Osteocyte (in vitro differentiated cells): Measurements from ENCODE around the gene TSKS. TPM values are rescaled to one million over a fixed set of nuclear protein-coding genes. Genes with fewer than 3 reads are reported as not detected.
A peak's percentile ranks its signal among the peaks of the same experiment; 100 is the strongest.

Source experiments
- DNase-seq: peaks from one replicate; pipeline ENCODE4 v3.0.0; 2021; ENCODE audit warnings: mixed read lengths; ENCODE audit not compliant: unreplicated experiment; ENCODE audit errors: extremely low spot score
- H3K27ac Mint-ChIP-seq: one replicate; pipeline ENCODE4 v1.8.0; 2021; ENCODE audit warnings: mild to moderate bottlenecking, mixed read lengths; ENCODE audit not compliant: unreplicated experiment
- H3K27me3 Mint-ChIP-seq: one replicate; pipeline ENCODE4 v1.8.0; 2021; ENCODE audit warnings: mixed read lengths; ENCODE audit not compliant: unreplicated experiment
- H3K36me3 Mint-ChIP-seq: one replicate; pipeline ENCODE4 v1.8.0; 2021; ENCODE audit warnings: mixed read lengths; ENCODE audit not compliant: unreplicated experiment
- H3K4me1 Mint-ChIP-seq: one replicate; pipeline ENCODE4 v1.8.0; 2021; ENCODE audit warnings: mixed read lengths; ENCODE audit not compliant: unreplicated experiment
- H3K4me3 Mint-ChIP-seq: one replicate; pipeline ENCODE4 v1.8.0; 2021; ENCODE audit warnings: mild to moderate bottlenecking, moderate library complexity, mixed read lengths; ENCODE audit not compliant: unreplicated experiment
- H3K9me3 Mint-ChIP-seq: one replicate; pipeline ENCODE4 v1.8.0; 2021; ENCODE audit warnings: mixed read lengths; ENCODE audit not compliant: unreplicated experiment
- total RNA-seq: library from RNA; stranded (reverse); gene quantifications from 2 replicates; pipeline ENCODE4 v1.2.1, GENCODE V29; 2021
- TF ChIP-seq, protein P1 (sequence below): fragments of 200-600 bp; sonication (generic); IDR thresholded peaks from 2 replicates; pipeline ENCODE4 v1.5.0; 2021; ENCODE audit warnings: antibody characterized with exemption, mild to moderate bottlenecking, moderate library complexity

Gene TSKS
- total RNA-seq, 1 donor from 2014 or later, result not detected

DNA sequence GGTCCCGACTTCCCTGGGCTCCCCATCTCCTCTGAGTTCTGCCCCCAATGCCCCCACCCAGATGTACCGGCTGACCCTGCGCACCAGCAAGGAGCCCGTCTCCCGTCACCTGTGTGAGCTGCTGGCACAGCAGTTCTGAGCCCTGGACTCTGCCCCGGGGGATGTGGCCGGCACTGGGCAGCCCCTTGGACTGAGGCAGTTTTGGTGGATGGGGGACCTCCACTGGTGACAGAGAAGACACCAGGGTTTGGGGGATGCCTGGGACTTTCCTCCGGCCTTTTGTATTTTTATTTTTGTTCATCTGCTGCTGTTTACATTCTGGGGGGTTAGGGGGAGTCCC is 43.5 kb upstream of the TSKS start:
- no peaks in the 10 kb centered on the region for H3K9me3 Mint-ChIP-seq
- peak overlapping the region; percentile 21 for H3K27ac Mint-ChIP-seq
- H3K4me3 Mint-ChIP-seq, result no peak overlapping the region
- TF ChIP-seq, protein P1, sequence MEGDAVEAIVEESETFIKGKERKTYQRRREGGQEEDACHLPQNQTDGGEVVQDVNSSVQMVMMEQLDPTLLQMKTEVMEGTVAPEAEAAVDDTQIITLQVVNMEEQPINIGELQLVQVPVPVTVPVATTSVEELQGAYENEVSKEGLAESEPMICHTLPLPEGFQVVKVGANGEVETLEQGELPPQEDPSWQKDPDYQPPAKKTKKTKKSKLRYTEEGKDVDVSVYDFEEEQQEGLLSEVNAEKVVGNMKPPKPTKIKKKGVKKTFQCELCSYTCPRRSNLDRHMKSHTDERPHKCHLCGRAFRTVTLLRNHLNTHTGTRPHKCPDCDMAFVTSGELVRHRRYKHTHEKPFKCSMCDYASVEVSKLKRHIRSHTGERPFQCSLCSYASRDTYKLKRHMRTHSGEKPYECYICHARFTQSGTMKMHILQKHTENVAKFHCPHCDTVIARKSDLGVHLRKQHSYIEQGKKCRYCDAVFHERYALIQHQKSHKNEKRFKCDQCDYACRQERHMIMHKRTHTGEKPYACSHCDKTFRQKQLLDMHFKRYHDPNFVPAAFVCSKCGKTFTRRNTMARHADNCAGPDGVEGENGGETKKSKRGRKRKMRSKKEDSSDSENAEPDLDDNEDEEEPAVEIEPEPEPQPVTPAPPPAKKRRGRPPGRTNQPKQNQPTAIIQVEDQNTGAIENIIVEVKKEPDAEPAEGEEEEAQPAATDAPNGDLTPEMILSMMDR, result no peak
- peaks cover 12% of the 10 kb centered on the region for H3K4me1 Mint-ChIP-seq
- peaks cover 15% of the 10 kb centered on the region for H3K36me3 Mint-ChIP-seq
- H3K27me3 Mint-ChIP-seq, result no peaks in the 10 kb centered on the region
- DNase-seq, result no peak

DNA sequence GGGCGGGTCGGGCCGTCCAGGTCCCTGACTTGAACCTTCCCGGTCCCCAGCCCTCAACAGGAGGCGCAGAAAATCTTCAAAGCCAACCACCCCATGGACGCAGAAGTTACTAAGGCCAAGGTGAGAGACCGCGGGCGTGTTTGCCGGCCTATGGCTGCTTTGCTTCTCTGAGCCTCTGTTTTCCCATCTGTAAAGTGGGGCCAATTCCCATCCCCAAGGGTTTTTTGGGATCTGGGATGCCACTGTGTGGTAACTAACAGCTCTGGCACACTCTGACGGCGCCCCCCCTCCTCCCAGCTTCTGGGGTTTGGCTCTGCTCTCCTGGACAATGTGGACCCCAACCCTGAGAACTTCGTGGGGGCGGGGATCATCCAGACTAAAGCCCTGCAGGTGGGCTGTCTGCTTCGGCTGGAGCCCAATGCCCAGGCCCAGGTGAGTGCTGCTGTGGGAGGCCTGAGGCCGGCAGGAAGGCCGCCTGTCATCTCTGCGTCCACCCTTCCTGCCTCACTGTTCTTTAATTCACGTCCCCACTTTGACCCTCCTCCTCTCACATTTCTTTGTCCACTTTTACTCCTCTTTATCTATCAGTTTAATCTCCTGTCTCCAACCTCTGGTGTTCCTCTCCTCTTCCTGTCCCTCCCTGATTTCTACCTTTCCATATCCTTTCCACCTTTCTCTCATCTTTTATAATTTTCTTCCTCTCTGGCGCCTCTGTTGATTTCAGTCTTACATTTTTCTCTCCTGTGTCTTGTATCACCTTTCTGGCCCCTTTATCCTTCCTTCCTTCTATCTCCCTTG is 42.9 kb upstream of the TSKS start:
- Mint-ChIP-seq H3K4me3 (no peak overlapping the region), H3K27ac (peak overlapping the region; percentile 21), H3K36me3 (peaks cover 15% of the 10 kb centered on the region), H3K4me1 (peaks cover 12% of the 10 kb centered on the region), H3K9me3 (no peaks in the 10 kb centered on the region), H3K27me3 (no peaks in the 10 kb centered on the region)
- TF ChIP-seq, protein P1, result no peak
- no peak for DNase-seq

DNA sequence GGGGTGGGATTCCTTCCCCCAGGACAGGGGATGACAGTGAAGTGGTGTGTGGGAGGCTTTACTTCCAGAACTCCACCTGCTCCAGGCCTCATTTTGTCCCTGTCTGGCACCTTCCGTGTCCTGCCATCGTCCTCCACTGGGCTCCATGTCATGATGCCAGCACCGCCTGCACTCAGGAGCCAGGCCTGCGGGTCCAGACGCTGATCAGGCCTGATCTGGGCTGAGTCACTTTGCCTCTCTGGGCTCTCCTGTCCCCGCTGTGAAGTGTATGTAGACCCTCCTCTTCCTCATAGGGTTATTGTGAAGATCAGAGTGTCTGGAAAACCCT is 40.4 kb upstream of the TSKS start:
- TF ChIP-seq, protein P1, result no peak
- DNase-seq, result no peak
- Mint-ChIP-seq H3K9me3 (no peaks in the 10 kb centered on the region), H3K4me1 (peaks cover 2% of the 10 kb centered on the region), H3K4me3 (no peak overlapping the region), H3K27me3 (no peaks in the 10 kb centered on the region), H3K36me3 (peaks cover 24% of the 10 kb centered on the region), H3K27ac (peak overlapping the region; percentile 14)

DNA sequence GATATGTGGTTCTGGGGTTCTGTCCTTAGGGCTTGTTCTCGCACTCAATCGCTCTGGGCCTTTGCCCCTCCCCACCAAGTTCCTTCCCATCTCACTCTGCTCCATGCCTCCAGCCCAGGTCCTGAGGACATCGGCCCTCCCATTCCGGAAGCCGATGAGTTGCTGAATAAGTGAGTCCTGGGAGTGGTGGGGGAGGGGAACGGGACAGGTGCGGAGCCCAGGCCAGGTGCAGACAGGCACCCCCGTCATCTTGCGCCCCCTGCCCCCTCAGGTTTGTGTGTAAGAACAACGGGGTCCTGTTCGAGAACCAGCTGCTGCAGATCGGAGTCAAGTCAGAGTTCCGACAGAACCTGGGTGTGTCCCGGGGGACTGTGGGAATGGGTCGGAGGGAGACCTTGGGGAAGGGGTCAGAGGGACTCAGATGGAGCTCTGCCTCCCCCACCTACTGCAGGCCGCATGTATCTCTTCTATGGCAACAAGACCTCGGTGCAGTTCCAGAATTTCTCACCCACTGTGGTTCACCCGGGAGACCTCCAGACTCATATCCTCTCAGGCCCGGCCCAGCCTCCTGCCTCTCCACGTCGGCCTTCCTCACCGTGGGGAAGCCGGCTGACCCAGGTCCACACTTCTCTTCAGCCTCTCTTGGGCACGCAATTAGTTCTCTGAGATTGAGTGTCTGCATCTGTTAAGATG is 39.9 kb upstream of the TSKS start:
- Mint-ChIP-seq H3K4me3 (no peak overlapping the region), H3K36me3 (peaks cover 29% of the 10 kb centered on the region), H3K4me1 (peaks cover 2% of the 10 kb centered on the region), H3K27me3 (no peaks in the 10 kb centered on the region), H3K27ac (no peak overlapping the region), H3K9me3 (no peaks in the 10 kb centered on the region)
- DNase-seq, result no peak
- TF ChIP-seq, protein P1, result no peak

DNA sequence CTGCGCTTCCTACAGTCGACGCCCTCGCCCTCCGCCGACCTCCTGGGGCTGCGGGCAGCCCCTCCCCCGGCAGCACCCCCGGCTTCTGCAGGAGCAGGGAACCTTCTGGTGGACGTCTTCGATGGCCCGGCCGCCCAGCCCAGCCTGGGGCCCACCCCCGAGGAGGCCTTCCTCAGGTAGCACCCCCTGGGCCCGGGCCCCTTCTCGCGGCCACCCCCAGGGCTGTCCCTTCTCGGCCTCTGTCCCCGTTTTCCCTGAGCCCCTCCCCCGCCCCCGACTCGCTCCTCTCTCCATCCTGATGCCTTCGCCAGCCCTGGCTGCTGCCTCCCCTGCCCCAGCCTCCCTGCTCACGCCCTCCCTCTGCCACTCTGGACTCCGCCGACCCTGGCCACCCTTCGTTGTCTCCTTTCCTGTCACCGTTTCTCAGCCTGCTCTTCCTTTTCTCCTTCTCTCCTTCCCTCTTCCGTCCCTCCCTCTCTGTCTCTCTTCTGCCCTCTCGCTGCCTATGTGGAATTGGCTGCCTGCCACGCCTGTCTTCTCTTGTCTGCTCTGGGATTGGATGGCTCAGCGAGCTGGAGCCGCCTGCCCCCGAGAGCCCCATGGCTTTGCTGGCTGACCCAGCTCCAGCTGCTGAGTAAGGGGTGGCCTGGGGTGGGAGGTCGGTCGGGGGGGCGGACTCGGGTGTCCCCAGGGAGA is 39.0 kb upstream of the TSKS start:
- Mint-ChIP-seq H3K9me3 (no peaks in the 10 kb centered on the region), H3K36me3 (peaks cover 28% of the 10 kb centered on the region), H3K4me3 (no peak overlapping the region), H3K4me1 (peaks cover 2% of the 10 kb centered on the region), H3K27me3 (no peaks in the 10 kb centered on the region), H3K27ac (no peak overlapping the region)
- TF ChIP-seq, protein P1, result peak; percentile 30
- no peak for DNase-seq
